HepG2 (cell line): Measurements from ENCODE around the gene GLT1D1. TPM values are rescaled to one million over a fixed set of nuclear protein-coding genes. Genes with fewer than 3 reads are reported as not detected.

Experiments used
- ATAC-seq: fragments of 200-7000 bp; cut with Tn5 transposase; 3 replicates; pipeline ENCODE4 v1.9.1; 2020; ENCODE audit warnings: mild to moderate bottlenecking, moderate library complexity
- BruUV-seq: library from RNA; stranded (reverse); fragments of 400-500 nt; replicated peaks from 2 replicates; lab custom pipeline; 2021; lab: Mats Ljungman, UMichigan
- CTCF ChIA-PET: fragments of 300-600 bp; formaldehyde crosslinking; extraction: SDS; loops from one replicate; lab custom pipeline; 2021; ENCODE audit warnings: low total read pairs, inconsistent platforms, low intra/inter-chr PET ratio; lab: Yijun Ruan, JAX
- POLR2A ChIA-PET: fragments of 350-600 bp; sonication (Branson Sonifier 250); formaldehyde crosslinking; loops from one replicate; lab custom pipeline; 2020; ENCODE audit warnings: antibody characterized with exemption, inconsistent platforms; lab: Yijun Ruan, JAX
- DNase-seq: peaks from one replicate; pipeline ENCODE4 v3.0.0-alpha.2; 2015; ENCODE audit warnings: low spot score
- FAIRE-seq: peaks from 3 replicates; lab custom pipeline; 2011; peaks lifted over from hg19 to GRCh38; lab: Jason Lieb, UNC
- H2AFZ ChIP-seq: one replicate; pipeline ENCODE4 v1.6.1; 2011; ENCODE audit warnings: low read length, inconsistent platforms
- H3K27ac ChIP-seq: fragments of 300-600 bp; 3 replicates; pipeline ENCODE4 v1.8.0; 2011; ENCODE audit warnings: mixed run types, mild to moderate bottlenecking, mixed read lengths, low read length, inconsistent platforms; ENCODE audit not compliant: insufficient read depth; ENCODE audit errors: extremely low read length
- H3K27me3 ChIP-seq, 2 experiments: fragments of 200-600 bp in 1 of 2; 2 replicates in 1 of 2; 3 replicates in 1 of 2; pipeline versions ENCODE4 v1.6.0 to v1.8.0; 2011; ENCODE audit warnings: low read length in 2 of 2, mild to moderate bottlenecking in 2 of 2, moderate library complexity in 2 of 2, inconsistent platforms in 1 of 2; ENCODE audit not compliant: insufficient read depth in 2 of 2, control insufficient read depth in 1 of 2
- H3K36me3 ChIP-seq, 2 experiments: fragments of 200-600 bp in 1 of 2; replicated peaks in 1 of 2; 2 replicates in 1 of 2; 3 replicates in 1 of 2; pipeline versions ENCODE4 v1.5.1 to v1.8.0; 2011; ENCODE audit warnings: low read length in 2 of 2, inconsistent platforms in 1 of 2; ENCODE audit not compliant: insufficient read depth in 2 of 2, control insufficient read depth in 1 of 2
- H3K4me1 ChIP-seq: 2 replicates; pipeline ENCODE4 v1.5.1; 2012; ENCODE audit warnings: low read length, inconsistent platforms; ENCODE audit not compliant: insufficient read depth
- H3K4me2 ChIP-seq: 2 replicates; pipeline ENCODE4 v1.6.0; 2011; ENCODE audit warnings: low read depth, low read length, inconsistent platforms
- H3K4me3 ChIP-seq, 3 experiments: fragments of 200-600 bp in 1 of 3; sonication (generic), shearing (Covaris generic) in 1 of 3; replicated peaks in 1 of 3; 2 replicates each; pipeline ENCODE4 v1.5.1; 2011 to 2016; ENCODE audit warnings: low read length in 3 of 3, inconsistent platforms in 2 of 3, low read depth in 2 of 3, mild to moderate bottlenecking in 2 of 3, control low read depth in 1 of 3, mixed read lengths in 1 of 3; ENCODE audit not compliant: insufficient read depth in 1 of 3
- H3K79me2 ChIP-seq: one replicate; pipeline ENCODE4 v1.6.1; 2011; ENCODE audit warnings: low read length, inconsistent platforms; ENCODE audit not compliant: insufficient read depth
- H3K9ac ChIP-seq: 2 replicates; pipeline ENCODE4 v1.6.0; 2011; ENCODE audit warnings: mild to moderate bottlenecking, low read depth, low read length, inconsistent platforms; ENCODE audit not compliant: insufficient read depth
- H3K9me3 ChIP-seq: 2 replicates; pipeline ENCODE4 v1.5.1; 2012; ENCODE audit warnings: mild to moderate bottlenecking, low read length
- H4K20me1 ChIP-seq: 2 replicates; pipeline ENCODE4 v1.6.0; 2011; ENCODE audit warnings: inconsistent platforms, mild to moderate bottlenecking, low read length, moderate library complexity; ENCODE audit not compliant: insufficient read depth
- AKNA ChIP-seq: sonication (generic); formaldehyde crosslinking; IDR thresholded peaks from 2 replicates; pipeline ENCODE4 v1.4.0; 2020; ENCODE audit warnings: missing genetic modification reagents, borderline replicate concordance
- KDM1A ChIP-seq: IDR thresholded peaks from 2 replicates; pipeline ENCODE4 v1.6.1; 2016; ENCODE audit warnings: missing compliant biosample characterization
- PAWR ChIP-seq: sonication (generic); formaldehyde crosslinking; IDR thresholded peaks from 2 replicates; pipeline ENCODE4 v1.4.0; 2020; ENCODE audit warnings: missing genetic modification reagents, mild to moderate bottlenecking, borderline replicate concordance
- SRSF9 ChIP-seq: fragments of 200-400 bp; formaldehyde crosslinking; IDR thresholded peaks from 2 replicates; pipeline ENCODE4 v1.6.1; 2018; ENCODE audit warnings: borderline replicate concordance, mild to moderate bottlenecking, low read depth, low read length; ENCODE audit not compliant: insufficient read depth, poor library complexity, severe bottlenecking
- ZBTB1 ChIP-seq: sonication (generic); formaldehyde crosslinking; IDR thresholded peaks from 2 replicates; pipeline ENCODE4 v1.4.0; 2020; ENCODE audit warnings: missing genetic modification reagents, borderline replicate concordance
- ZBTB7A ChIP-seq: sonication (generic); formaldehyde crosslinking; IDR thresholded peaks from 2 replicates; pipeline ENCODE4 v1.8.0; 2022; ENCODE audit warnings: mild to moderate bottlenecking, missing genetic modification reagents
- ZFP1 ChIP-seq: IDR thresholded peaks from 2 replicates; pipeline ENCODE4 v1.6.1; 2016
- ZSCAN30 ChIP-seq: sonication (generic); formaldehyde crosslinking; IDR thresholded peaks from 2 replicates; pipeline ENCODE4 v1.5.0; 2020; ENCODE audit warnings: mild to moderate bottlenecking, missing genetic modification reagents
- WGBS: methylation state at CpG from one replicate; pipeline ENCODE4 v1.1.6; 2017; ENCODE audit warnings: low lambda C conversion rate; 5-methylcytosine and 5-hydroxymethylcytosine counted together
- in situ Hi-C: cut with HindIII; loops from 2 replicates; pipeline ENCODE4 v1.10.0; 2017; ENCODE audit warnings: low pct_unique_long_range_greater_than_20kb; ENCODE audit not compliant: extremely low pct_ligation_motif_present
- intact Hi-C: fragments of 100-400 bp; cut with micrococcal nuclease; formaldehyde crosslinking; loops from one replicate; pipeline ENCODE4 v1.10.0; 2022; ENCODE audit not compliant: unreplicated experiment
- polyA plus RNA-seq, 8 experiments: library from polyadenylated mRNA; depleted of rRNA in 3 of 8; stranded (reverse) in 7 of 8; unstranded in 1 of 8; fragments of >200 nt; fragmentation: Illumina TruSeq in 4 of 8; extraction: Trizol in 4 of 8; gene quantifications; 2 replicates each; pipeline versions ENCODE4 v1.2.1 to v1.2.3, GENCODE V29; 2011 to 2016; ENCODE audit warnings: low read depth in 4 of 8, missing spikeins in 1 of 8, mixed read lengths in 1 of 8; ENCODE audit not compliant: insufficient read depth in 1 of 8
- total RNA-seq, 5 experiments: library from RNA; depleted of rRNA; stranded (reverse); fragments of >200 nt; fragmentation: Illumina TruSeq; extraction: Trizol; gene quantifications; 2 replicates each; pipeline ENCODE4 v1.2.3, GENCODE V29; 2016; ENCODE audit warnings: low read depth in 1 of 5
- TF ChIP-seq, protein P1 (sequence below): sonication (generic); formaldehyde crosslinking; IDR thresholded peaks from 2 replicates; pipeline ENCODE4 v1.4.0; 2020; ENCODE audit warnings: mild to moderate bottlenecking, missing genetic modification reagents, borderline replicate concordance

GLT1D1 gene
- total and polyA plus RNA-seq, 2 of the 13 experiments (the other 11 are each of a cell fraction or from before 2014, with no cell fraction given): 0.09 to 0.17 TPM

- no peaks in the 10 kb centered on the region for H3K79me2 ChIP-seq
- POLR2A ChIA-PET: no interaction called here
- no peaks in the 10 kb centered on the region for H3K9me3 ChIP-seq
- no peak overlapping the region for H3K27ac ChIP-seq
- DNase-seq: no peak
- no peak overlapping the region for H3K4me3 ChIP-seq
- no peaks in the 10 kb centered on the region for H3K27me3 ChIP-seq
- intact Hi-C loops (no loop called here), in situ Hi-C loops (no loop called here)
- no peaks in the 10 kb centered on the region for H3K36me3 ChIP-seq
- CTCF ChIA-PET: no interaction called here
- no peak overlapping the region for H3K4me2 ChIP-seq
- no TSS peak for BruUV-seq
- H2AFZ ChIP-seq: no peak overlapping the region
- no peak for ATAC-seq
- no peak overlapping the region for H3K9ac ChIP-seq
- no peak for TF ChIP-seq PAWR (CRISPR knock-in tag)
- TF ChIP-seq KDM1A: no peak
- TF ChIP-seq, protein P1, sequence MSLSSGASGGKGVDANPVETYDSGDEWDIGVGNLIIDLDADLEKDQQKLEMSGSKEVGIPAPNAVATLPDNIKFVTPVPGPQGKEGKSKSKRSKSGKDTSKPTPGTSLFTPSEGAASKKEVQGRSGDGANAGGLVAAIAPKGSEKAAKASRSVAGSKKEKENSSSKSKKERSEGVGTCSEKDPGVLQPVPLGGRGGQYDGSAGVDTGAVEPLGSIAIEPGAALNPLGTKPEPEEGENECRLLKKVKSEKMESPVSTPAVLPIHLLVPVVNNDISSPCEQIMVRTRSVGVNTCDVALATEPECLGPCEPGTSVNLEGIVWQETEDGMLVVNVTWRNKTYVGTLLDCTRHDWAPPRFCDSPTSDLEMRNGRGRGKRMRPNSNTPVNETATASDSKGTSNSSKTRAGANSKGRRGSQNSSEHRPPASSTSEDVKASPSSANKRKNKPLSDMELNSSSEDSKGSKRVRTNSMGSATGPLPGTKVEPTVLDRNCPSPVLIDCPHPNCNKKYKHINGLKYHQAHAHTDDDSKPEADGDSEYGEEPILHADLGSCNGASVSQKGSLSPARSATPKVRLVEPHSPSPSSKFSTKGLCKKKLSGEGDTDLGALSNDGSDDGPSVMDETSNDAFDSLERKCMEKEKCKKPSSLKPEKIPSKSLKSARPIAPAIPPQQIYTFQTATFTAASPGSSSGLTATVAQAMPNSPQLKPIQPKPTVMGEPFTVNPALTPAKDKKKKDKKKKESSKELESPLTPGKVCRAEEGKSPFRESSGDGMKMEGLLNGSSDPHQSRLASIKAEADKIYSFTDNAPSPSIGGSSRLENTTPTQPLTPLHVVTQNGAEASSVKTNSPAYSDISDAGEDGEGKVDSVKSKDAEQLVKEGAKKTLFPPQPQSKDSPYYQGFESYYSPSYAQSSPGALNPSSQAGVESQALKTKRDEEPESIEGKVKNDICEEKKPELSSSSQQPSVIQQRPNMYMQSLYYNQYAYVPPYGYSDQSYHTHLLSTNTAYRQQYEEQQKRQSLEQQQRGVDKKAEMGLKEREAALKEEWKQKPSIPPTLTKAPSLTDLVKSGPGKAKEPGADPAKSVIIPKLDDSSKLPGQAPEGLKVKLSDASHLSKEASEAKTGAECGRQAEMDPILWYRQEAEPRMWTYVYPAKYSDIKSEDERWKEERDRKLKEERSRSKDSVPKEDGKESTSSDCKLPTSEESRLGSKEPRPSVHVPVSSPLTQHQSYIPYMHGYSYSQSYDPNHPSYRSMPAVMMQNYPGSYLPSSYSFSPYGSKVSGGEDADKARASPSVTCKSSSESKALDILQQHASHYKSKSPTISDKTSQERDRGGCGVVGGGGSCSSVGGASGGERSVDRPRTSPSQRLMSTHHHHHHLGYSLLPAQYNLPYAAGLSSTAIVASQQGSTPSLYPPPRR (CRISPR knock-in tag): no peak
- TF ChIP-seq, all 625 proteins: peak for 0
- no peaks in the 10 kb centered on the region for H4K20me1 ChIP-seq
- 16% methylated on average over 9 of the region's 14 CpGs for WGBS
- FAIRE-seq: no peak
- no peaks in the 10 kb centered on the region for H3K4me1 ChIP-seq
Measured at GRCh38 chr12:128983371-128983770, 130.1 kb downstream of the GLT1D1 start.

GRCh38 chr12:128986957-128987356, 133.7 kb downstream of the GLT1D1 start:
- no TSS peak for BruUV-seq
- Histone ChIP-seq H3K27ac (no peak overlapping the region), H3K4me2 (no peak overlapping the region), H3K4me1 (no peaks in the 10 kb centered on the region), H3K9me3 (no peaks in the 10 kb centered on the region), H3K4me3 (no peak overlapping the region), H3K79me2 (no peaks in the 10 kb centered on the region), H3K9ac (no peak overlapping the region), H2AFZ (no peak overlapping the region), H4K20me1 (no peaks in the 10 kb centered on the region), H3K27me3 (peaks cover 1 to 8% of the 10 kb centered on the region in 2 experiments; a peak in 1 of 5 replicates), H3K36me3 (no peaks in the 10 kb centered on the region)
- in situ Hi-C loops (no loop called here), intact Hi-C loops (no loop called here)
- DNase-seq (no peak), FAIRE-seq (no peak), ATAC-seq (no peak)
- ChIA-PET CTCF (no interaction called here), POLR2A (no interaction called here)
- WGBS: 42% methylated on average over 10 of the region's 10 CpGs
- TF ChIP-seq ZBTB7A (CRISPR knock-in tag) (no peak), ZSCAN30 (CRISPR knock-in tag) (no peak), SRSF9 (no peak), ZBTB1 (CRISPR knock-in tag) (no peak), ZFP1 (no peak), AKNA (CRISPR knock-in tag) (no peak)
